Esophagus (tissue), 2 donors: ENCODE data around the gene UNC119B. TPM values are rescaled to one million over a fixed set of nuclear protein-coding genes. Genes with fewer than 3 reads are reported as not detected.

Experiments used
- H3K27ac ChIP-seq, 2 donors: one replicate each; pipeline ENCODE4 v1.5.1; 2013; ENCODE audit warnings: low read depth in 2 of 2, mild to moderate bottlenecking in 2 of 2, inconsistent platforms in 1 of 2, low read length in 1 of 2, moderate library complexity in 1 of 2
- H3K27me3 ChIP-seq, 2 donors: one replicate each; pipeline ENCODE4 v1.6.1; 2013; ENCODE audit warnings: low read length in 2 of 2, control low read depth in 1 of 2, mild to moderate bottlenecking in 1 of 2; ENCODE audit not compliant: insufficient read depth in 2 of 2, control insufficient read depth in 1 of 2
- H3K36me3 ChIP-seq, 2 donors: one replicate each; pipeline ENCODE4 v1.6.1; 2013; ENCODE audit warnings: low read length in 1 of 2; ENCODE audit not compliant: control insufficient read depth in 2 of 2, insufficient read depth in 2 of 2
- H3K4me1 ChIP-seq, 2 donors: one replicate each; pipeline ENCODE4 v1.6.1; 2013; ENCODE audit warnings: low read length in 1 of 2; ENCODE audit not compliant: control insufficient read depth in 2 of 2, insufficient read depth in 2 of 2
- H3K4me3 ChIP-seq, 2 donors: one replicate each; pipeline ENCODE4 v1.5.1; 2013; ENCODE audit warnings: low read length in 2 of 2, mild to moderate bottlenecking in 2 of 2, low read depth in 1 of 2, moderate library complexity in 1 of 2
- H3K9me3 ChIP-seq, 2 donors: one replicate each; pipeline ENCODE4 v1.6.1; 2013; ENCODE audit warnings: mild to moderate bottlenecking in 2 of 2, low read depth in 1 of 2, low read length in 1 of 2, moderate library complexity in 1 of 2; ENCODE audit not compliant: control insufficient read depth in 2 of 2, insufficient read depth in 1 of 2
- WGBS, 2 donors: extraction: QIAGEN DNeasy Blood & Tissue Kit; methylation state at CpG; one replicate each; pipeline ENCODE4 v1.1.7; 2013; 5-methylcytosine and 5-hydroxymethylcytosine counted together
- polyA plus RNA-seq, 2 donors: library from polyadenylated mRNA; stranded (reverse); fragments of 200-250 nt; gene quantifications; one replicate each; pipeline ENCODE4 v1.2.3, GENCODE V29; 2013
- donor health status: healthy with polysubstance abuse.
- donor health status: Bipolar disorder and iron deficiency.

The UNC119B gene
- polyA plus RNA-seq, 2 donors, result 4.9 to 9.1 TPM

DNA sequence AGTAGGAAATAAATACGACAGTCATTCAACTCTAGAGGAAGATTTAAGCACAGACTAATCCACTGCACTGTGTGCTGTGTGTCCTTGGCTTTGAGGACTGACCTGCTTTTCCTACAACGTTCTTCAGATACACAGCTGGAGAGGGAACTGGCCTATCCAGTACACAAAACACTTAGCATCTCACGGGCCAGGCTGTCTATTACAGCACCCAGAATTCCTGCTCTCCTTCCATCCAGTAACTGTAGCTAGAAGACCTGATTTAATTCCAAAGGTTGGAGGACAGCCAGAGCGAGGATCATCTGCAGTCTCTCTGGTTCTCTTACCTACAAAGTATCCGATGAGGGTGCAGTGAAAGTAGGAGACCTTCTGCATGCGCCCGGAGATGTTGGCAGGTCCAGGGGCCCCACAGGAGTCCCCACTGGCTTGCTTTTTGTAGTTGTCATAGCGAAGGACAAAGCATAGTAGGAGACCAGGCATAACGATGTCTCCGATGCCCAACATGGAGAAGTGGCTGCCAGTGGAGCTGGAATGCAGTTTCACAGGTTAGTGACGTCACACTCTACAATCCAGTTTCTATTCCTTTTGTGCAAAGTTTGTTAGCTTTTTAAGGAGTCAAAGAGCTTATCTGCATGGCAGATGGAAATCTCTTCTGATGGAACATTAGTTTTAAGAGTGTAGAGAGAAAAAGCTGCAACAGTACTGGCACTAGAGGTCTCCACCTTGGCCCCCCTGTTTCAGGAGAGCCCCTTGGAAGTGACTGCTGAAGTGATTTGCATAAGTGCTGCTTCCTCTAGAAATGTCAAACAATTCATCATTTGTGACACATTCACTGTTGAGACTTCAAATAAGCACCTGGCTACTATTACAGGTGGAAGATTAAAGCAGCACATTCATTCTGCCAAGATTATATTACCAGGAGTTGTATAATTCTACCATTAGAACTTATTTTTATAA, 57.1 kb downstream of the UNC119B start:
- H3K27ac ChIP-seq, result peak overlapping the region in 1 of 2 donors; percentile 5

DNA sequence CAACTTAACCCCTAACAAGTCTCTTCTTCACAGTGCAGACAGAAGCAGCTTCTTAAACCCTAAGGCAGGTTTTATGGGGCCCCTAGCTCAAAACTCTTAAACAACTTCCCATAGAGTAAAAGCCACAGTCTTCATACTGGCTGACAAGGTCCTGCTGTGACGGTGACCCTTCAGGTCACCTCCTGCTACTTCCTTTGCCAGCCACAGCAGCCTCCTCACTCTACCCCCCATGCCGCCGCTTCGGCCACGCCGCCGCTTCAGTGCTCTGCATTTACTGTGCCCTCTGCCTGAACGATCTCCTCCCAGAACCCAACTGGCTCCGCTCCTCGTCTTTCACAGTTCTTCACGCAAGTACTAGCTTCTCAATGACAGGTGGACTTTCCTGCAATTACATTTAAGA, 60.8 kb downstream of the UNC119B start:
- H3K27me3 ChIP-seq, result no peaks in the 10 kb centered on the region
- no peak overlapping the region for H3K27ac ChIP-seq
- no peaks in the 10 kb centered on the region for H3K9me3 ChIP-seq
- H3K4me3 ChIP-seq, result no peak overlapping the region
- H3K4me1 ChIP-seq, result no peaks in the 10 kb centered on the region
- 86% methylated on average over 11 of the region's 11 CpGs for WGBS, 2 donors
- H3K36me3 ChIP-seq, result peaks cover 8 to 27% of the 10 kb centered on the region in 2 donors

More for the DNA sequence above, 57.1 kb downstream of the UNC119B start:
- Histone ChIP-seq H3K27me3 (no peaks in the 10 kb centered on the region), H3K4me1 (no peaks in the 10 kb centered on the region), H3K9me3 (no peaks in the 10 kb centered on the region), H3K36me3 (peaks cover 18 to 34% of the 10 kb centered on the region in 2 donors), H3K4me3 (no peak overlapping the region)
- WGBS, 2 donors, result 80 to 84% methylated on average over 11 of the region's 11 CpGs

Other genes with a start within 250 kb of the UNC119B start
- 100 to 1,000 TPM; 119 to 133 TPM for gene SRSF9, start 240.7 kb upstream of the UNC119B start, polyA plus RNA-seq
- gene DYNLL1, start 214.3 kb upstream of the UNC119B start, polyA plus RNA-seq, result 1,000 to 10,000 TPM; 1,023 to 1,071 TPM
- 10 to 100 TPM; 18.6 to 19.5 TPM for gene COQ5, start 181.3 kb upstream of the UNC119B start, polyA plus RNA-seq
- gene RNF10, start 176.1 kb upstream of the UNC119B start, polyA plus RNA-seq, result 100 to 1,000 TPM; 110 to 288 TPM
- gene POP5, start 129.1 kb upstream of the UNC119B start, polyA plus RNA-seq, result 10 to 100 TPM; 35.8 to 38.8 TPM
- 1 to 10 TPM in 1 of 2 donors, under 1 TPM in 1; 0.48 to 1.1 TPM for gene CABP1, start 69.8 kb upstream of the UNC119B start, polyA plus RNA-seq
- 10 to 100 TPM; 14.0 to 15.7 TPM for gene MLEC, start 23.3 kb upstream of the UNC119B start, polyA plus RNA-seq
- gene ACADS, start 15.4 kb downstream of the UNC119B start, polyA plus RNA-seq, result 10 to 100 TPM; 13.7 to 14.9 TPM
- 10 to 100 TPM; 16.7 to 29.3 TPM for gene SPPL3, start 193.9 kb downstream of the UNC119B start, polyA plus RNA-seq